ENCODE measurements around the gene OSBPL1A.
A peak's percentile ranks its signal among the peaks of the same experiment; 100 is the strongest.

Gene OSBPL1A

DNA sequence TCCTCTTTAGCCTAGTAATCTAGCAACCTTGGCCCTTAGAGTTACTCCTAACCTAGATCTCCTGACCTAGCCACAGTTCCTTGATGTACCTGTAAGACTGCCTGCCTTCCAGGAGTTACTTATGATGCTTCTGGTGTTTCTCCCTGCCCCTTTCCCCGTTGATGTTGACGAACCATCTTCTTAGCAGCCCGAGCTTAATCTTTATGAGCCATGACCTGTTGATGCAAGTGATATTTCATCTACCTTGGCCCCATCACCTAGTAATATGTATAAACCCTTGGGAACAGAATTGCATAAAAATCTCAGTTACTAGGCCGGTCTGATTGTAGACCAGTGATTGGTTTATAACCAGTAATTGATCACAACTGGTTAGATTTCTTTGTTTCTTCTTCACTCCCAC is 31.6 kb upstream of the OSBPL1A start:
- 93% methylated on average over 3 of the region's 4 CpGs for WGBS (ENCODE audit: insufficient coverage)
- CTCF ChIA-PET = interaction anchor here (1.7 kb wide), 1 partner anchor 12 kb away, joined by 4 read pairs; no protein-coding TSS in a partner anchor
- Histone ChIP-seq H3K27ac (ENCODE audit: insufficient read depth in 1 of 2, low read depth in 1 of 2, low read length in 2 of 2, poor library complexity in 1 of 2, severe bottlenecking in 2 of 2) (no peak overlapping the region), H3K36me3 (ENCODE audit: control insufficient read depth in 4 of 4, insufficient read depth in 4 of 4, low read length in 3 of 4) (peaks cover 0 to 19% (median 6%) of the 10 kb centered on the region in 4 experiments), H3K27me3 (replicated peaks in 2 of 5; ENCODE audit: control insufficient read depth in 4 of 5, insufficient read depth in 5 of 5, low read length in 4 of 5) (peaks cover 0 to 12% (median 5%) of the 10 kb centered on the region in 5 experiments), H3K4me1 (ENCODE audit: control extremely low read depth in 1 of 4, control insufficient read depth in 4 of 4, insufficient read depth in 4 of 4, low read length in 3 of 4) (peaks cover 2 to 15% (median 7%) of the 10 kb centered on the region in 4 experiments), H3K9me3 (ENCODE audit: control extremely low read depth in 1 of 5, control insufficient read depth in 4 of 5, insufficient read depth in 2 of 5, low read depth in 1 of 5, low read length in 4 of 5) (peaks cover 0 to 3% (median 0%) of the 10 kb centered on the region in 5 experiments), H3K4me3 (ENCODE audit: control insufficient read depth in 1 of 7, extremely low read depth in 1 of 7, insufficient read depth in 4 of 7, low read depth in 2 of 7, low read length in 6 of 7) (no peak overlapping the region)
- POLR2A ChIA-PET = no interaction called here
- DNase-seq = no peak

DNA sequence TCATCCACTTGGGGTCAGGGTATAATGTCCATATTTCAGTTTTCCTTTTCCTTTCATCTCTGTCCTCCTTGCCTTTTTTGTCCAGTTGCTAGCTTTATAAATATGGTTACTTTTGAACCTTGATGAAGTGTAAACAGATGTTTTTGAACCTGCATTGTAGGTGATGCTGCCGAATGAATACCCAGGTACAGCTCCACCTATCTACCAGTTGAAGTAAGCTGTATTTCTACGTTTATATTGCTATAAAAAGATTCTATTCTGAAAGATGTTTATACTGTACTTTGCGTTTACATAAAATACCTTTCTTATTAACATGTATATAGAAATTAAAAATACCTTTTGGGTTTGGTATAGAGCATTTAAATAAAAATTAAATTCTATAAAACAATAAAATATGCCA is 31.1 kb upstream of the OSBPL1A start:
- no peak overlapping the region for H3K4me3 ChIP-seq (ENCODE audit: control insufficient read depth in 1 of 7, extremely low read depth in 1 of 7, insufficient read depth in 4 of 7, low read depth in 2 of 7, low read length in 6 of 7)
- POLR2A ChIA-PET = no interaction called here
- peaks cover 0 to 19% (median 6%) of the 10 kb centered on the region in 4 experiments for H3K36me3 ChIP-seq (ENCODE audit: control insufficient read depth in 4 of 4, insufficient read depth in 4 of 4, low read length in 3 of 4)
- H3K27me3 ChIP-seq (replicated peaks in 2 of 5; ENCODE audit: control insufficient read depth in 4 of 5, insufficient read depth in 5 of 5, low read length in 4 of 5) = peaks cover 0 to 17% (median 5%) of the 10 kb centered on the region in 5 experiments
- H3K9me3 ChIP-seq (ENCODE audit: control extremely low read depth in 1 of 5, control insufficient read depth in 4 of 5, insufficient read depth in 2 of 5, low read depth in 1 of 5, low read length in 4 of 5) = peaks cover 0 to 3% (median 0%) of the 10 kb centered on the region in 5 experiments
- no peak for DNase-seq
- no CpG with 5 or more reads among the region's 3 CpGs for WGBS (ENCODE audit: insufficient coverage)
- H3K4me1 ChIP-seq (ENCODE audit: control extremely low read depth in 1 of 4, control insufficient read depth in 4 of 4, insufficient read depth in 4 of 4, low read length in 3 of 4) = peaks cover 2 to 15% (median 7%) of the 10 kb centered on the region in 4 experiments
- no peak overlapping the region for H3K27ac ChIP-seq (ENCODE audit: insufficient read depth in 1 of 2, low read depth in 1 of 2, low read length in 2 of 2, poor library complexity in 1 of 2, severe bottlenecking in 2 of 2)
- CTCF ChIA-PET = interaction anchor here (1.0 to 1.7 kb wide), 2 partner anchors 12 to 55 kb away, joined by 4 read pairs; no protein-coding TSS in a partner anchor

DNA sequence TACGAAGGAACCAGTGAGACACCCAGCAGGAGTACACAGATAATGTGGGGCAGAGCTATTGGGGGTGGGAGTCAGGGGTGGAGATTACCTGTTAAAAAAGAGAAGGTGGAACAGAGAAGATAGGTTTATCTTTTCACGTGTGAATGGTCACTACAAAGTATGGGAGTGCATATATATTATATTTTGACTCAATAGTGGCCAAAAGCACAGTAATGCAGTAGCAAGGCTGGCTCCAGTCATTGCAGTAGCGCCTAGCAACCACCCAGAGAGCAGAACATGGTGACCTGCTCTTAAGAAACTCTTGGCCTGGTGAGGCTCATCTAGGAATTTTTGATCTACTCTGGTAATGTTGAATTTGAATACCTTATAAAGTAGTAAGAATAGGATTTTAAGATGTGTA is 29.9 kb upstream of the OSBPL1A start:
- 100% methylated on average over 1 of the region's 3 CpGs for WGBS (ENCODE audit: insufficient coverage)
- CTCF ChIA-PET = interaction anchor here (1.4 to 1.5 kb wide), 3 partner anchors 9 to 69 kb away, joined by 3 read pairs; no protein-coding TSS in a partner anchor
- H3K36me3 ChIP-seq (ENCODE audit: control insufficient read depth in 4 of 4, insufficient read depth in 4 of 4, low read length in 3 of 4) = peaks cover 0 to 14% (median 4%) of the 10 kb centered on the region in 4 experiments
- peak overlapping the region in 1 of 2 experiments; percentile 68 for H3K27ac ChIP-seq (ENCODE audit: insufficient read depth in 1 of 2, low read depth in 1 of 2, low read length in 2 of 2, poor library complexity in 1 of 2, severe bottlenecking in 2 of 2)
- H3K4me1 ChIP-seq (ENCODE audit: control extremely low read depth in 1 of 4, control insufficient read depth in 4 of 4, insufficient read depth in 4 of 4, low read length in 3 of 4) = peaks cover 2 to 12% (median 7%) of the 10 kb centered on the region in 4 experiments
- peaks cover 0 to 3% (median 0%) of the 10 kb centered on the region in 5 experiments for H3K9me3 ChIP-seq (ENCODE audit: control extremely low read depth in 1 of 5, control insufficient read depth in 4 of 5, insufficient read depth in 2 of 5, low read depth in 1 of 5, low read length in 4 of 5)
- H3K27me3 ChIP-seq (replicated peaks in 2 of 5; ENCODE audit: control insufficient read depth in 4 of 5, insufficient read depth in 5 of 5, low read length in 4 of 5) = peaks cover 0 to 28% (median 8%) of the 10 kb centered on the region in 5 experiments
- POLR2A ChIA-PET = no interaction called here
- peak in 1 of 3 donors; percentile 19 for DNase-seq
- peak overlapping the region in 2 of 7 experiments; percentile 70 to 83 for H3K4me3 ChIP-seq (ENCODE audit: control insufficient read depth in 1 of 7, extremely low read depth in 1 of 7, insufficient read depth in 4 of 7, low read depth in 2 of 7, low read length in 6 of 7)

DNA sequence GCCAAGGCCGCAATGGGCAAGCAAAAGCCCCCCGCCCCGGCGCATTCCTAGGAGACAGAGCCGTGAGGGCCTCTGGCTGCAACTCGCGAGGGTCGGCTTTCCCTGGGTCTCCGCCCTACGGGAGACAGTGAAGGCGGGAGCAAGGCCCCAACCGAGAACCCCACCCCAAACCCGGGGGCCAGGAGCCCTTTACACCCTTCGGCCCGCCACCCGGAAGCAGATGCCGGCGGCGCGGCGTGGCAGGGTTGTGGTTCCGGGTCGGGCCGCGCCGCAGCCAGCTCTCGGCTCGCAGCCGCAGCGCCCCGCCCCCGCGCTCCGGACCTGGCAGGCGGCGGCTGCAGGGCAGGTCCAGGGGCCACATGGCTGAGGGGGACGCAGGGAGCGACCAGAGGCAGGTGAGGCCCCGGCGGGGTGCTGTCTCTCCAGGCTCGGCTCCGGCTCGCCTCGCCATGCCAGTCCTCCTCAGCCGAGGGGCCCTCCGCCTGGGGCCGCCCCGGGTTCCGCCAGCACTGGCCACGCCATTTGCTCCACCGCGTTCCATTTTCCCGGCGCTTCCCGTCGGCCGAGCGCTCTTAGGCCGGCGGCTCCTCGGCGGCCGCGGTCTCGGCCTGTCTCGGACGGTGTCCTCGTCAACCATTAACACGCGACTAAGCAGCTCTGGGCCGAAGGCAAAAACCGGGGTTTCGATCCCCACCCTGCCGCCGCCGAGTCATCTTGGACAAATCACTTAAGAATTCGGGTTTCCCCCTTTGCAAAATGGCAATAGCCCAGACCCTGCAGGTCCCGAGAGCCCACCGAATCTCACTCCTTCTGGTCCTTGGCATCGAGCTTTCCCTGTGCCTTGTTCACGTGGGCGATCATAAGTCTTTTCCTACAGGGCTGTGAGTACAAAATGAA is 29.0 kb upstream of the OSBPL1A start, which contains the start of gene IMPACT:
TSS of gene IMPACT (plus strand) at position 273 of the 897 bp plus-strand sequence. CDS start at position 360, 87 bp downstream.
- Histone ChIP-seq H3K4me3 (ENCODE audit: control insufficient read depth in 1 of 7, extremely low read depth in 1 of 7, insufficient read depth in 4 of 7, low read depth in 2 of 7, low read length in 6 of 7) (peak within 1 kb of the TSS; percentile 59 to 83 (median 73)), H3K27me3 (replicated peaks in 2 of 5; ENCODE audit: control insufficient read depth in 4 of 5, insufficient read depth in 5 of 5, low read length in 4 of 5) (peaks cover 0 to 32% (median 8%) of the 10 kb centered on the region in 5 experiments), H3K27ac (ENCODE audit: insufficient read depth in 1 of 2, low read depth in 1 of 2, low read length in 2 of 2, poor library complexity in 1 of 2, severe bottlenecking in 2 of 2) (peak within 1 kb of the TSS in 1 of 2 experiments; percentile 68), H3K4me1 (ENCODE audit: control extremely low read depth in 1 of 4, control insufficient read depth in 4 of 4, insufficient read depth in 4 of 4, low read length in 3 of 4) (peaks cover 2 to 12% (median 7%) of the 10 kb centered on the region in 4 experiments), H3K36me3 (ENCODE audit: control insufficient read depth in 4 of 4, insufficient read depth in 4 of 4, low read length in 3 of 4) (peaks cover 0 to 12% (median 3%) of the 10 kb centered on the region in 4 experiments), H3K9me3 (ENCODE audit: control extremely low read depth in 1 of 5, control insufficient read depth in 4 of 5, insufficient read depth in 2 of 5, low read depth in 1 of 5, low read length in 4 of 5) (peaks cover 0 to 3% (median 0%) of the 10 kb centered on the region in 5 experiments)
- POLR2A ChIA-PET = interaction anchor here (1.1 kb wide), 1 partner anchor 44 kb away, joined by 5 read pairs; no protein-coding TSS in a partner anchor
- CTCF ChIA-PET = interaction anchor here (1.4 to 1.5 kb wide), 3 partner anchors 9 to 68 kb away, joined by 3 read pairs; no protein-coding TSS in a partner anchor
- under 1% methylated on average over 80 of the region's 82 CpGs for WGBS (ENCODE audit: insufficient coverage)
- DNase-seq = peak; percentile 74 to 81 (median 80)

DNA sequence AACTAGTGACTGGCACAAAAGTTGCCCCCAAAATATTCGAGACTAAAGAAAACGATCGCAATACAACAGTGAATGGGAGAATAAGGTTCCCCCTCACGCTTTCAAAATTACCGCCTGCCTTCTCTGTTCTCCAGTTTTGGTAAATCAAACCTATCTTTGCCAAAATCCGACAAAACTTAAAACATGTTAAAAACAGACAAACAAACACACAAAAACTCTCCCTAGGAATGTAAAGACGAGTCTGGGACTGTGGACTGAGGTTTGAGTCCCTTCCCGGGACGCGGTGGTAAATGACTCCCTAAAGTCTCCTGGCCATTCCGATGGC is 28.4 kb upstream of the OSBPL1A start:
- no peak overlapping the region for H3K27ac ChIP-seq (ENCODE audit: insufficient read depth in 1 of 2, low read depth in 1 of 2, low read length in 2 of 2, poor library complexity in 1 of 2, severe bottlenecking in 2 of 2)
- peaks cover 2 to 12% (median 7%) of the 10 kb centered on the region in 4 experiments for H3K4me1 ChIP-seq (ENCODE audit: control extremely low read depth in 1 of 4, control insufficient read depth in 4 of 4, insufficient read depth in 4 of 4, low read length in 3 of 4)
- ChIA-PET CTCF (interaction anchor here (1.5 kb wide), 2 partner anchors 10 to 67 kb away, joined by 3 read pairs; no protein-coding TSS in a partner anchor), POLR2A (interaction anchor here (1.1 kb wide), 1 partner anchor 43 kb away, joined by 5 read pairs; no protein-coding TSS in a partner anchor)
- DNase-seq = no peak
- WGBS (ENCODE audit: insufficient coverage) = 29% methylated on average over 9 of the region's 11 CpGs
- peaks cover 0 to 9% (median under 1%) of the 10 kb centered on the region in 4 experiments for H3K36me3 ChIP-seq (ENCODE audit: control insufficient read depth in 4 of 4, insufficient read depth in 4 of 4, low read length in 3 of 4)
- H3K4me3 ChIP-seq (ENCODE audit: control insufficient read depth in 1 of 7, extremely low read depth in 1 of 7, insufficient read depth in 4 of 7, low read depth in 2 of 7, low read length in 6 of 7) = peak overlapping the region; percentile 59 to 83 (median 73)
- peaks cover 0 to 32% (median 8%) of the 10 kb centered on the region in 5 experiments for H3K27me3 ChIP-seq (replicated peaks in 2 of 5; ENCODE audit: control insufficient read depth in 4 of 5, insufficient read depth in 5 of 5, low read length in 4 of 5)
- peaks cover 0 to 3% (median 0%) of the 10 kb centered on the region in 5 experiments for H3K9me3 ChIP-seq (ENCODE audit: control extremely low read depth in 1 of 5, control insufficient read depth in 4 of 5, insufficient read depth in 2 of 5, low read depth in 1 of 5, low read length in 4 of 5)

DNA sequence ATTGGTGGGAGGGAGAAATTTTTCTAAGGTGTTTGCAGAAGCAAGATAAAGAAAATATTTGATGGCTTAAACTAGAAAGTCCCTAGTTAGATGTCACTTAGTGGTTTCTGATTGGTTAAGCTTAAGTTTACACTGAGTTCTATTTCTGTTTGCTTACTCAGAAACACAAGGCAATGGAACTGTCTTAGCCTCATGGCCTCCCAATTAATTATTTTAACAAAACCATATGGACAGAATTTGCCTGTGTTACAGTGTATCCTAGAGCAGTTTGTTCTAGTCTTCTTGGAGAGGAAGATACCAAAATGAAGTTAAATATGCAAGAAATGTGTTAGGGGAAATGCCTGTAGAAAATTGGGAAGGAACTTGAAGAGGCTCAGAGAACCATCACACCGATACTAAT is 24.2 kb upstream of the OSBPL1A start:
- peaks cover 0 to 35% (median 8%) of the 10 kb centered on the region in 5 experiments for H3K27me3 ChIP-seq (replicated peaks in 2 of 5; ENCODE audit: control insufficient read depth in 4 of 5, insufficient read depth in 5 of 5, low read length in 4 of 5)
- peaks cover 0 to 3% (median 0%) of the 10 kb centered on the region in 5 experiments for H3K9me3 ChIP-seq (ENCODE audit: control extremely low read depth in 1 of 5, control insufficient read depth in 4 of 5, insufficient read depth in 2 of 5, low read depth in 1 of 5, low read length in 4 of 5)
- no peaks in the 10 kb centered on the region for H3K36me3 ChIP-seq (ENCODE audit: control insufficient read depth in 4 of 4, insufficient read depth in 4 of 4, low read length in 3 of 4)
- CTCF ChIA-PET = no interaction called here
- POLR2A ChIA-PET = no interaction called here
- no peak overlapping the region for H3K4me3 ChIP-seq (ENCODE audit: control insufficient read depth in 1 of 7, extremely low read depth in 1 of 7, insufficient read depth in 4 of 7, low read depth in 2 of 7, low read length in 6 of 7)
- DNase-seq = no peak
- no peak overlapping the region for H3K27ac ChIP-seq (ENCODE audit: insufficient read depth in 1 of 2, low read depth in 1 of 2, low read length in 2 of 2, poor library complexity in 1 of 2, severe bottlenecking in 2 of 2)
- peaks cover 0 to 4% (median 2%) of the 10 kb centered on the region in 4 experiments for H3K4me1 ChIP-seq (ENCODE audit: control extremely low read depth in 1 of 4, control insufficient read depth in 4 of 4, insufficient read depth in 4 of 4, low read length in 3 of 4)
- no CpG with 5 or more reads among the region's 1 CpG for WGBS (ENCODE audit: insufficient coverage)
